Activated naive CD4-positive, alpha-beta T cell (primary cell): Measurements from ENCODE around the gene SUN5.

Source experiments
- DNase-seq, 4 experiments: peaks; one replicate each; lab custom pipeline; 2025; lab: John Stamatoyannopoulos, UW

SUN5 gene

GRCh38 chr20:33014336-33015113 lies 10.3 kb upstream of the SUN5 start:
- DNase-seq, result no peak

- DNase-seq, result no peak
Observed at GRCh38 chr20:33013701-33014326, 9.6 kb upstream of the SUN5 start.

DNA sequence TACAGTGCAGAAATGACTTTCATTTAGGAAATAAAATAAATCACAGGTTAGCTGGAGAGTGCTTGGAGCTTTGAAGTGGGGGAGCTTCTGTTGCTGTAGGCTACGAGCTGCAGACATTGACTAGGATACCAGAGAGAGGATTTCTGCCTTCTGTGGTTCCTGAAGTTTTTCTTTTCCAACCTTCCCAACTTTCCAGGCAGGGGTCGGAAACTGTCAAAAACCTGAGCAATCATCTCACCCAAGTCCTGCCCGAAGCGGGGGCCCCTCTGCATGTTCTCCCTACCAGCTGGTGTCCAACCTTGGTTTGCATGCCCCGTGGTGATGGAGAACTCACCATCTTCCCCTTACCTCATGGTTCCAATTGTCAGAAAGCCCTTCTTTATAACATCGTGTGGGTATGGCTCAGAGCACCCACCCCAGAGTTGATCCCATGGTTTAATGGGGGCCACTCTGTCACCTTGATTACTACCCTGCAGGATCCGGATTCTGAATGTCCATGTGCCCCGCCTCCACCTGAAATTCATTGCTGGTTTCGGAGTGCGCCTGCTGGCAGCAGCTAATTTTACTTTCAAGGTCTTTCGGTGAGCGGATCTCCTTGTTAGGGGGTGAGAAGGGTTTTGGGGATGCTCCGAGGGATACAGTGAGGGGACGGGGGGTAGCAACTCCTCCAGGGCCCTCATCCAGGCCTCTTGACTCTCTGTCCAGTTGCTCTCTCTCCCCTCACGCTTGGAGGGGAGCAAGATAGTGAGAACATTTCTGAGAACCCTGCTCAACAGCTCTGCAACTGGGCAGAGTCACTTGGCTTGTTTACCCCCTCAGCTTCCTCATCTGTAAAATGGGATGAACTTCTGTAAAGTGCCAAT lies 8.3 kb upstream of the SUN5 start:
- DNase-seq, result no peak

DNA sequence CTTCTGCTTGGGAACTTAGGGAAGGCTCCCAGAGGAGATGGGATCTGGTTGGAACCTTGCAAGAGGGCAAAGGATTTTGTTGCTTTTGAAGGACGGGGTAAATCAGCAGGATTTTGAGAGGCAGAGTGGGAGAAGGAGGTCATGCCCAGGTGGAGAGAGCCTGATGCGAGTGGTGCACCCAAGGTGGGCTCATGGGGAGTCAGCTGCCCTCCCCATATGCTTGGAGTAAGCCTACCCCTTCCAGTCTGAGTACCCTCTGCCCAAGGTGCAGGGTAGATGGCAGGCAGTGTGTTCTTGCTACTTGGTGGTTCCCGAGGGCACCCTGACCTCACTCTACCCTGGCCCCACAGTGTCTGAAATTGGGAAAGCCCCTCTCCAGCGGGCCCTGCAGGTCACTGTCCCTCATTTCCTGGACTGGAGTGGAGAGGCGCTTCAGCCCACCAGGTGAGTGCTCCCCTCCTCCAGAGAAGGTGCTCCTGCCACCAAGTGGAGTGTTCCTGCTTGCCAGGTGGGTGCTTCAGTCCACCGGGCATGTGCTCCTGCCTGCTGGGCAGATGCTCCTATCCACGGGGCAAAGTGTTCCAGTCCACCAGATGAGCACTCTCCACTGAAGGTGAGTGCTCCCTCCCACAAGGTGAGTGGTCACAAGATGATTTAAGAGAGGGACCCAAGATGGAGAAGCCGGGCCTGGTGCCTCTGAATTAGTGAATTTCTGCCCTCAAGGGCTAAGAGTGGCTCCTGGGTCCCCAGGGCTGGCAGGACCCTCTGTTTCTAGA lies 6.6 kb upstream of the SUN5 start:
- DNase-seq, result no peak

DNA sequence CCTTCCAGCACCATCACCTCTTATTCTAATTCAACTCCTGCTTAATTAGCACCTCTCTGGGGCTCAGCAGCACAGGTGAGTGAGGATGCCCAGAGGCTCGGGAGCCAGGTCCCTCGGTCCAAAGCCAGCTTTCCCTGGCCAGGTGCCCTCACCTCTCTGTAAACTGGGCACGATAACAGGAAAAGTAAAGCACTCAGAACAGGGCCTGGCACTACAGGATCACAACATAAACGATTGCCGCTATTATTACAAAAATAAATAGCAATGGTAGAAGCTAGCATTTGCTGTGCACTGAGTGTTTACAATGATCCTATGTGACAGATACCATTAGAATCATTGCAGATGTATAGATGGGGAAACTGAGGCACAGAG lies 5.9 kb upstream of the SUN5 start:
- DNase-seq, result no peak

GRCh38 chr20:33009214-33010132 lies 5.2 kb upstream of the SUN5 start:
- no peak for DNase-seq

GRCh38 chr20:33008336-33009213 lies 4.3 kb upstream of the SUN5 start:
- DNase-seq, result no peak

- DNase-seq, result no peak
Observed at GRCh38 chr20:33007376-33008335, 3.4 kb upstream of the SUN5 start, which contains the start of gene BPIFB2. TSS of gene BPIFB2 (plus strand) at chr20:33007704. CDS start at chr20:33008575, 871 bp downstream.

GRCh38 chr20:33006776-33007375 lies 2.6 kb upstream of the SUN5 start:
- no peak for DNase-seq

DNA sequence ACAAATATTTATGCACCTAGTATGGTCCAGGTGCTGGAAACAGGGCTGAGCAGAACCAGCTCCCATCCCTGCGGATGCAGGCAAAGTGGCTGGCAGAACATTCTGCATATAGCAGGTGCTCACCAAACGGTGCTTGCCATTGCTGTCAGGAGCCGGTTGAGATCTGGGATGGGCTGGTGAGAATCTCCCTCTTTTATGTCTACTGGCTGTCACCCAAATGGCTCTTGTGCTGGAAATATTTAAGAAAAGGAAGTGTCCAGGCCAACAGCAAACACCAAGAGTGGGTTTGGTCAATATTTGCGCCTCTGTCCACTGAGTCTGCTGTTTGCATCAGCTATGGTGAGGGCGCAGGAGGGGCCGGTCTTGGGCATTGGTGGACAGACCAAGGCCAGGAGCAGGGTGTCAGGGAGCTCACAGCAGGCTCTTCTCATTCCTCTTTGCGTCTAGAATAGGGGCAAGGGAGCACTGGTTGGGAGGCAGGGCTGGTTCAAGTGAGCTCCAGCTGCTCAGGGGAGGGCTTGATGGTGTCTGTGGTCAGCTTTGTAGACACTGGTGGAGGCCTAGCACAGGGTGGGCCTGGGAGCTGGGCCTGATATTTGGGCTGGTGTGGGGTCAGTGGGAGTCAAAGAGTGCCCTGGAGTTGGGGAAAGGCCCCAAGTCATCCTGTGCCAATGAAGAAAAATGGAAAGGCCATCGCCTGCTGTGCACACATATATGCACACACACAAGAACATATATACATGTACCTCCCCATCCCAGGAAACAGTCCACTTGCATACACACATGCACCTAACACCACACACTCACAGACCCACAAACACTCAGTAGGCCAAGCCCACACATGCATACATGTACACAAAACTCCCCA lies 1.9 kb upstream of the SUN5 start:
- DNase-seq, result no peak

GRCh38 chr20:33005132-33005566 lies 916 bp upstream of the SUN5 start:
- no peak for DNase-seq

DNA sequence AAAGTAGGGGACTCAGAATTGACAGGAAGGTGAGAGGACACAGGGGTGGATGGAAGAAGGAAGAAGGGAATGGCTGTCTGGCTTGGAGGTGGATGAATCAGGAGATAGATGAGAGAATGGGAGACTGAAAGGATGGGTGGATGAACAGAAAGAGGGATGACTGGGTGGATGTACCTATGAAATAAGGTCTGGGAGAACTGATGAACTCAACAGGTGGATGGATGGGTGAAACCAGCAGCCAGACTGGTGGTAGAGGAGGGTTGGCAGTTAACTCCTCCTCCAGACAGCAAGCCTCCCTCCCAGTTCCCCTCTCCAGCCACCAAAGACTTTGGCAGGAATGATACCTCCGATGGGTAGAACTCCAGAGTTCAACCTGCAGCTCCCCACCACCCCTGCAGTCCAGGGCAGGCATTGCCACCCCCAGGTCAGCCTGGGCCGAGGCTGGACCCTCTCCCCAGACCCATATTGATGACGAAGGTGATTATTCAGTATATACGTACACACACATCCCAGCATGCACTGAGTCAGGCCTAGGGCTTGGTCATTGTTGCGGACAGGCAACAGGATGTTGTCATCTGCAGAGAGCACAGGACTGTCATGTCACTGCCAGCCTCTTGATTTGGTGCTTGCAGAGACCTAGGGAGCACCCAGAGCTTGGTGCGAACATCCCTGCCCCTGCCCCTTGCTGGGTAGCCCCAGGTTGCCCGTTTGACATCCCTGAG lies 2.0 kb downstream of the SUN5 start:
- DNase-seq, result no peak

DNA sequence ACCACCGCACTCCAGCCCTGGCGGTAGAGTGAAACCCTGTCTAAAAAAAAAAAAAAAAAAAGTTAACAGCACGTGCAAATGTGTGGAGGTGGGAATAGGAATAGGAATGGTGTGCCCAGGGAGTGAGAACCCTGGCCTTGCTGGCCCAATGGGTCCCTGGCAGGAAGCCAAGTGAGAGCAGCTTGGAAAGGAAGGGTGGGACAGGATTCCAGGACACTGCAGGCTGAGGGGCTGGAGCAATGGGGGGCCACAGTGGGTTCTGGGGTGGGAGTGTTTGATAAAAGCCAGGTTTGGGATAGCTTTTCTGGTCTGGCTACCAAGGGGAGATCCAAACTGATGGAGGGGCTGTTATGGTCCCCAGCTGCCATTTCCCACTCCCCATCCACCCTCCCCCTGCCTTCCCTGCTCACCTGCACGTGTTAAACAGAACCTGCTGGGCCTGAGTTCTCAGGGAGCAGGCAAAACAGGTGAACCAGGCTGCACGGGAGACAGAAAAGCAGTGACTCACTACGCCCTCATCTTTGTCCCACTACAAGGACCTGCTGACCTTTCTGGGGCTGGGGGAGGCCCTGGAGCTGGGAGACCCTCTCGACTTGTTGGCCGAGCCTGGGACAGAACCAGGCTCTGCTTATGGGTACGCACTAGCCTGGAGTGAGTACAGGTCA lies 3.3 kb downstream of the SUN5 start:
- DNase-seq, result no peak

DNA sequence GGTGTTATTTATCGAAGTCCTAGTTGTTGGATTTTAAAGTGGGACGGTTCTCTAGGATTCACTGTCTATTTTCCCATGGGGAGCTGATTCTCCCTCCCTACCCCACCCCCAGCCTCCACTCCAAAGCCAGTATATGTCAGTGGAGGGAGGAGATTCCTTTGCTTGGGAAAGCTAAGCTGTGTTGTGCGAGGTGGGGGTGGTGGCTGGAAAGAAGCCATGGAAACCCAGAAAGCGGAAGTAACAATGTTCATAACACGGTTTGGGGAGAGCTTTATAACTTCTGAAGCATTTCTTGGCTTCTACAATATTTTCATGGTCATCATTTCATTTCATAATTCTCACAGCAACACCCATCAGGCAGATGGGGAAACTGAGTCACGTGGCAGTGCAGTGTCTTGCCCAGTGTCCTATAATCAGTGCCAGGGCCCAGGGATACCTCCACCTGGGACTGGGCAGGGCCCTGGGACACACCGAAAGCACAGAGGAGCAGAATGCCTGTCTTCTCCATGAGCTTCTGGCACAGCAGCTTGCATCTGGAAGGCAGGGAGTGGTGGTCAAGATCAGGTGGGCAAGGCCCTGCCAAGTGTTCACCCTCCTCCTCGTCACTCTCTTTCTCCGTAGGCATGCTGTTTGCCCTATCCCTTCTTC lies 4.5 kb downstream of the SUN5 start:
- no peak for DNase-seq

- DNase-seq, result no peak
Observed at GRCh38 chr20:32997431-32997830, 6.8 kb downstream of the SUN5 start.
